GM12865 (cell line): ENCODE results near the gene ZC3H18.

Source experiments
- DNase-seq: peaks from one replicate; pipeline ENCODE4 v3.0.0; 2010; ENCODE audit warnings: low read depth
- H3K4me3 ChIP-seq: 2 replicates; pipeline ENCODE4 v1.5.1; 2011; ENCODE audit warnings: mild to moderate bottlenecking, low read depth, low read length, control low read depth
- TF ChIP-seq, protein P1 (sequence below): IDR thresholded peaks from 2 replicates; pipeline ENCODE4 v1.5.1; 2011; ENCODE audit warnings: low read length, control low read depth, low read depth, inconsistent platforms; ENCODE audit not compliant: insufficient read depth; ENCODE audit errors: missing control alignments

The ZC3H18 gene

DNA sequence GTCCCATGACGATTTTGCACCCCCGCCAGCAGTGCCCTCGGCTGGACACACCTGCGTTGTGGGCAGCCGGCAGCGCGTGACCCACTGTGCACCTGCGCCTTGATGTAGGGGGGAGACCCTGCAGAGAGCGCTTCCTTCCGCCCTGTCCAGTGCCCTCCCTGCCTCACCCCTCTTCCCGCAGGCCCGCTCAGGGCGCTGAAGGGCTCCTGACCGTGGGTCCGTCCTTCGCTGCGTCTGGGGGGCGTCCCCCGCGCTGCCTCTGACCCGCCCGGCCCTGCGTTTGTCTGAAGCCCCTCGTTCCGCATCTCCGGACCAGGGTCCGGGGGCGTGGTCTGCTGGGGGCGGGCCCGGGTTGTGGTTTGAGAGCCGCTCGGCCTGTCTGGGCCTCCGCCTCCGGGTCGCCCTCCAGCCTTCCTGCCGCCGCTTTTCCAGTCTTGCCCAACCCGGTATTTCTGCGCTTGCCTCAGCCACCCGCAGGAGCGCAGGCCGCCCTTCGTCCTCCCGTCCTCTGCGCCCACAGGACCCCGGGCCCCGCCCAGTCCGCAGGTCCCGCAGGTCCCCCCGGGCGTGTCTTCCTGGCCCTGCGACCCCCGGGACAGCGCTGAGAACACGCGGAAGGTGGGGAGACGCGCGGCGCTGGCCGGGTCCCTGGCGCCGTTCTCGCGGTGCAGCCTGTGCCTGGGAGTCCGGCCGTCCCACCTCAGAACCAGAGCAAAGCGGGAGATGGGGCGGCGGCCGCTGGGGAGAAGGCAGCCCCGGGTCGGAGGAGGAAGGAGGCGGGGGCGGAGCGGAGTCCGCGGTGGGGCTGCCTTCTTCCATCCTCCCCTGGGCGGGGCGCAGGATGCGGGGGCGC lies 64.2 kb downstream of the ZC3H18 start:
- H3K4me3 ChIP-seq: peak overlapping the region; percentile 48
- DNase-seq: peak; percentile 62
- TF ChIP-seq, protein P1, sequence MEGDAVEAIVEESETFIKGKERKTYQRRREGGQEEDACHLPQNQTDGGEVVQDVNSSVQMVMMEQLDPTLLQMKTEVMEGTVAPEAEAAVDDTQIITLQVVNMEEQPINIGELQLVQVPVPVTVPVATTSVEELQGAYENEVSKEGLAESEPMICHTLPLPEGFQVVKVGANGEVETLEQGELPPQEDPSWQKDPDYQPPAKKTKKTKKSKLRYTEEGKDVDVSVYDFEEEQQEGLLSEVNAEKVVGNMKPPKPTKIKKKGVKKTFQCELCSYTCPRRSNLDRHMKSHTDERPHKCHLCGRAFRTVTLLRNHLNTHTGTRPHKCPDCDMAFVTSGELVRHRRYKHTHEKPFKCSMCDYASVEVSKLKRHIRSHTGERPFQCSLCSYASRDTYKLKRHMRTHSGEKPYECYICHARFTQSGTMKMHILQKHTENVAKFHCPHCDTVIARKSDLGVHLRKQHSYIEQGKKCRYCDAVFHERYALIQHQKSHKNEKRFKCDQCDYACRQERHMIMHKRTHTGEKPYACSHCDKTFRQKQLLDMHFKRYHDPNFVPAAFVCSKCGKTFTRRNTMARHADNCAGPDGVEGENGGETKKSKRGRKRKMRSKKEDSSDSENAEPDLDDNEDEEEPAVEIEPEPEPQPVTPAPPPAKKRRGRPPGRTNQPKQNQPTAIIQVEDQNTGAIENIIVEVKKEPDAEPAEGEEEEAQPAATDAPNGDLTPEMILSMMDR: no peak

DNA sequence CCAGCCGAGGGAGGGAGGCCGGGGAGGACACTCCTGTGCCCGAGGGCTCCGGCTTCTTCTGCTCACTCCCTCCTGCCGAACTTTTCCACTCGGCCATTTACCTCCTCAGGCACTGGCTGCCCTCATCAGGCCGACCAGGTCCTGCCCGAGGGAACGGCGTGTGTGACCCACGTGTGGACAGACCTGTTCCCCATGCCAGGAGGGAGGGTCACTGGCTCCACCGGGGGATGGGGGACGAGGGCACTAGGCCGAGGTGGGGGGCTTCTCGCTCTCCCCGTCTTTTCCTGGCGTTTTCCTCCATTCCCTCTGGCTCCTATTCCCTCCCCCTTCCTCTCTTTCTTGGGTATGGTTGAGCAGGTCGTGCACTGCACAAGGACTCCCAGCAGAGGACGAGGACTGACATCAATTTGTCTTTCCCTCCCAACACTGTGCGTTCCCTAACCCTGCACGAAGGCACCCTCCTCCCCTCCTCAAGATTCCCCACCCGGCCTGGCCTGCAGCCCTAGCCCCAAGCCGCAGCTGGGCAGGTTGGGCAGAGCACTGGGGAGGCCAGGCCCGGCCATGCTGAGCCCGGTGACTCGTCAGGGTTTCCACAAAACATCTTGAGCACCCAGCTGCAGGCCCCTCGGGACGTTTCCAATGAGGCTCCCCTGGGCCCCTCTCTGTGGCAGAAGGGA lies 64.9 kb downstream of the ZC3H18 start:
- no peak for DNase-seq
- H3K4me3 ChIP-seq: peak overlapping the region; percentile 48
- TF ChIP-seq, protein P1: no peak

DNA sequence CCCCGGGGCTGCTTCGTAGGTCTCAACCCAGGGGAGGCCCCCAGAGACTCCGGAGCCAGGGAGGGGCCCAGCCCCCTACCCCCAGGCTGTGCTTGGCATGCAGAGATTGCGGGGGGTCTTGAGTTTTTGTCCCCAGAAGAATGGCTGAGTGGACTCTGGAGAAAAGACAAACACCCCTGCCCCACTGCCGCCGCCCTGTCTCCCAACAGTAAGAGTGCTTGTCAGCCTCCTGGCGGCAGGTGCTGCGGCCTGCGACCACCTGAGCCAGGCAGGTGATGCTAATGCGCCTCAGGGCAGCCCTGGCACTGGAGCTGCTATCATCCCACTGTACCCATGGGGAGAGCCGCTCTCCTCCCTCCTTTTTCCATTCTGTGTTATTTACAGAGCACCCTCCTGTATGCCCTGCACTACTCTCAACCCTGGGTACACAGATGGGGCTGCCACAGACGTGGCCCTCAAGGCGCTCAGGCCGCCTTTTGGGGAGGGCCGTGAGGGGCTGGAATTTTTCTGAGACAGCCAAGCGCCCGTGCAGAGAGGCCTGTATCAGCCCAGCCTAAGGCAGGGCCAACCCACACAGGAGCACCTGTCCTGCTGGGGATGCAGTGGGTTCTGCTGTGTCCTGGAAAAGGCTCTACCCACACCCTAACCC lies 65.6 kb downstream of the ZC3H18 start:
- DNase-seq: no peak

DNA sequence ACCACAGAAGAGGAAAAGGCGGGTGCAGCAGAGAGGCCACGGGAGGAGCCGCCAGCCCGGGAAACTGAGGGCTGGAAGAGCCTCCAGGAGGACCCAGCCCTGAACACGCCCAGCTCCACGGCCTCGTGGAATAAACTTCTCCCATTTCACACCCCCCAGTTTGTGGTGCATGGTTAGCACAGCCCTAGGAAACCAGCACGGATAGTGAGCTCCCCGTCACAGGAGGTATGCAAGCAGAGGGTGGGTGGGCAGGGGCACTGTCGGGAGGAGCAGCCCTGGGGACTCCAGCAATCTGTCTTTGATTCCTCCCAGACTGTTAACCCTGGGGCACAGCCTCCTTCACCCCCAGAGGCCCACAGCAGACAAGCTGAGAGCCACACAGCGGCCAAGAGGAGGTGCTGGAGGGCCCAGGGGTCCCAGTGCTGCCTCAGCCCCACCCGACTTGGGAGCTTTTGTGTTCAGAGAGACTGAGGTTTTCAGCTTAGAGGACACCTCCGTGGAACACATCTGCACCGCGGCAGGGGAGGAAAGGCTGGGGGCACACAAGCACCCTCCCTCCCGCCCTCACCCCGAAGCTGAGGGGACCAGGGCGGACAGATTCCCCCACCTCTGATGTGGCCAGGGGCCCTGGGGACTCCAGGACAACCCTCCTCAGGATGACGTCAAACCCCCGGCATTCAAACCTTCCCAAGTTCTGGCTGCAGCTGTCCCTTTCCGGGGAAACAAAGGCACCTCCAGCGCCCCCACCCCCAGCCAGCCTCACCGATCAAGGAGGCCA lies 66.5 kb downstream of the ZC3H18 start:
- no peak overlapping the region for H3K4me3 ChIP-seq
- TF ChIP-seq, protein P1: no peak
- DNase-seq: no peak

More for the DNA sequence above, 65.6 kb downstream of the ZC3H18 start:
- TF ChIP-seq, protein P1: no peak
- H3K4me3 ChIP-seq: no peak overlapping the region

DNA sequence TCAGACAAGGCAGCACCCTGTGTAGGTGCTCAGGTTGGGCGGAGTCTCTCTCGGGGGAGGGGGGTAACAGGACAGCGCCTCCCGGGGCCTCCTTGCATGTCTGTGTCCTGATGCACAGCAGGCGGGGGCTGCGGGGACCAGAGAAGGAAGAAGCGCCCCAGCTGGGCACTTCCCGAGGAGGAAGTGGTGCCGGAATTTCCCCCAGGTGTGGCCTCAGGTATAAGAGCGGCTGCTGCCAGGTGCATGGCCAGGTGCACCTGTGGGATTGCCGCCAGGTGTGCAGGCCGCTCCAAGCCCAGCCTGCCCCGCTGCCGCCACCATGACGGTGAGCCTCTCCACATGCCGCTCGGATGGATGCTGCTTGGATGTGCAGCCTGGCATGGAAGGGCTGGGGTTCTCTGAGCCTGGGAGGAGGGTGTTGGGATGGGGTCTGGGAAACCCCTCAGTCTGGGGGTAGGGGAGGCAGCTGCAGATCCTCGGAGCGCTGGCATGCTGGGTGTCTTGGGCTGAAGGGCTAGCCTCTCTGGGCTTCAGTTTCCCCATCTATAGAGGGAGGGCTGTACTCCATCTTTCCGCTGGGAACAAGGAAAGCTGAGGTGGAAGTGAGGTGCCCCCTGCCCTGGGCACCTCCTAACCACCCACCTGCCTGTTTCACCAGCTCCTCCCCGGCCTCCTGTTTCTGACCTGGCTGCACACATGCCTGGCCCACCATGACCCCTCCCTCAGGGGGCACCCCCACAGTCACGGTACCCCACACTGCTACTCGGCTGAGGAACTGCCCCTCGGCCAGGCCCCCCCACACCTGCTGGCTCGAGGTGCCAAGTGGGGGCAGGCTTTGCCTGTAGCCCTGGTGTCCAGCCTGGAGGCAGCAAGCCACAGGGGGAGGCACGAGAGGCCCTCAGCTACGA lies 68.4 kb downstream of the ZC3H18 start, which contains the start of gene IL17C:
Gene IL17C, plus strand, starts transcription at position 250 of the 908 bp plus-strand sequence. Its CDS starts 70 bp downstream, at position 320.
- DNase-seq: no peak
- TF ChIP-seq, protein P1: no peak
- H3K4me3 ChIP-seq: no peak within 1 kb of the TSS
